Sciatic nerve (tissue), 2 donors: ENCODE results near the gene ERCC6L. TPM values are rescaled to one million over a fixed set of nuclear protein-coding genes. Genes with fewer than 3 reads are reported as not detected.
"Not testable (repeated sequence)": the region's sequence is repeated elsewhere in the genome, so short reads cannot be mapped to it uniquely, and the experiment has no call there.

Experiments
- ATAC-seq: fragments of 200-7000 bp; cut with Tn5 transposase; one replicate; pipeline ENCODE4 v1.9.1; 2020; ENCODE audit warnings: mild to moderate bottlenecking, moderate library complexity
- DNase-seq: peaks from one replicate; pipeline ENCODE4 v3.0.0-alpha.2; 2020; ENCODE audit warnings: low spot score
- intact Hi-C: fragments of 100-400 bp; cut with DNase I; formaldehyde crosslinking; loops from one replicate; pipeline ENCODE4 v1.14.2; 2022
- total RNA-seq: library from RNA; stranded (reverse); fragmentation: NEBNext Ultra II Directional; extraction: Animal tissue kit (Norgen Biotek cat#: 25700); gene quantifications from one replicate; pipeline ENCODE4 v1.2.1, GENCODE V29; 2021
- donor health status: DM: no; HTN: no; CAD: no.
- donor health status: DM: no; HTN: no; CAD: no.

Gene ERCC6L
- total RNA-seq, 1 donor from 2014 or later: 0.09 TPM

DNA sequence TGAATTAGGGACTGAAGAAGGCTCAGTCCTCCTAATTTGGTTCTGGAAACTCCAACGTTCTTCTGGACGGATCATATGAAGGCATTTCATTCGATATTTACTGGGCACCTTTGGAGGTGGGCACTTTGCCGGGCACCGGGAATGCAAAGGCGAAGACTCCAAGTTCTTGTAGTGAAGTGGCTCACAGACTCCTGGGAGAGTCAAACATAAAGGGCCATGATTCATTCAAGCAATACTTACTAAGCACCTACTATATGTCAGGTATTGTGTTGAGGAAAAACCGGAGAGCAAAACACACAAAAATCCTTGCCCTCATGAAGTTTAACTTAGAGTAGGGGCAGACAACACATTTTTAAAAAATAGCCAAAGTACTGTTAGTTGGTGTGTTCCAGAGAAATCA, 17.0 kb upstream of the ERCC6L start:
- intact Hi-C loops: no loop called here
- DNase-seq: no peak
- no peak for ATAC-seq

GRCh38 chrX:72255445-72255844, 16.6 kb upstream of the ERCC6L start:
- no peak for ATAC-seq

DNA sequence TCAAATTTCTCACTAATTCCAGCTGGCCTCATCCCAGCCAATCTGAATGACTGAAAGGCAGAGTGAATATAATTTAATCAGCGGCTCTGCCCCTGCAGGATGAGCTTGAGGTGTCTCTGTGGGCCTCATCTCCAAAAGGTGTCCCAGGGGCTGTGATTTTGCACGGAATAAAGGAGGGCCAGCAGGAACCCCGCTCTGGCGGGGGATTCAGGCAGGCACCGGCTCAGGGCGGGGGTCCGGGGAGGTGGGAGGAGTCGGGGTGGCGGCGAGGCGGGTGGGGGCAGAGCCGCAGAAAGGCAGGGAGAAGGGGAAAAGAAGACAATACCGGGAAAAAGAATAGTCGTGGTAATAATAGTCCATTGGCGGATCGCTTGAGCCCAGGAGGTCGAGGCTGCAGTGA, 16.0 kb upstream of the ERCC6L start:
- DNase-seq (no peak), ATAC-seq (no peak)
- intact Hi-C loops: no loop called here

More at GRCh38 chrX:72255445-72255844, 16.6 kb upstream of the ERCC6L start:
- no peak for DNase-seq
- intact Hi-C loops: no loop called here

GRCh38 chrX:72253686-72254085, 14.9 kb upstream of the ERCC6L start:
- no peak for DNase-seq
- intact Hi-C loops: no loop called here
- ATAC-seq: no peak

DNA sequence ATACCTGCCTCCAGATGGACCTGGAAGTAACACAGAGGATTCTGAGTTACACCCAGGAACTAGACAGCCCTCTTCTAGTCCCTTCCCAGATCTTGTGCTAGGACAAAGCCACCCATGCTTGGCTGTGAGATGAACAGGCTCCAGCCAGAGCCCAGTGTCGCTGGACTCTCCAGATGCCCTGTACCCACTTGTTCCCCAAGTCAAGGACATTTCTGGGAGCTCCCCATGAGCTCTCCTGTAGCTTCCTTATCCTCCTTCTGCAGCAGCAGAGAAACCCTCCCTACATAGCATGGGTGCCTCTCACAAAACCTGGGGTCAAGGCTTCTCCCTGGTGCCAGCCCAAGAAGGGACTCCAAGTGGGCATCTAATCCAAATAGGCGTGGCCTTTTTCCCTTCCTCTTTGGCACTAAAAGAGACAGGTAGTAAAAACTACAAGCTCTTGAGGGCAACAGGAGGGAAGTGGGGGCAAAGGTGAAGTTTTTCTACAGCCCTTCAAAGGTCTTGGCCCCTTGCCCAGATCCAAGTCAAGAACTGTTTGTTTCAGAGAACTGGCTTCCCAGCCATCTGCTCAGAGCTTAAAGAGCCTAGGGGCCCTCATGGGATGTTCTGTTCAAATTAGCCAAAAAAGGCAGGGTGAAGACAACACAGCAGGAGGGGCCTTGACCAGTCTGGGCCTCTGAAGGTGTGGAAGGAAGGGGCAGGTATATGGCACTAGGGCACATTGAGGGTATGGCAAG, 8.5 kb upstream of the ERCC6L start:
- peak; percentile 75 for ATAC-seq
- intact Hi-C loops: no loop called here
- DNase-seq: no peak

- peak; percentile 68 for DNase-seq
- intact Hi-C loops: no loop called here
- peak; percentile 62 for ATAC-seq
Observed at GRCh38 chrX:72245461-72246089, 6.7 kb upstream of the ERCC6L start.

- DNase-seq (no peak), ATAC-seq (no peak)
- intact Hi-C loops: no loop called here
Observed at GRCh38 chrX:72243472-72243871, 4.6 kb upstream of the ERCC6L start.

GRCh38 chrX:72240976-72241375, 2.1 kb upstream of the ERCC6L start:
- ATAC-seq: no peak
- intact Hi-C loops: no loop called here
- DNase-seq: no peak

DNA sequence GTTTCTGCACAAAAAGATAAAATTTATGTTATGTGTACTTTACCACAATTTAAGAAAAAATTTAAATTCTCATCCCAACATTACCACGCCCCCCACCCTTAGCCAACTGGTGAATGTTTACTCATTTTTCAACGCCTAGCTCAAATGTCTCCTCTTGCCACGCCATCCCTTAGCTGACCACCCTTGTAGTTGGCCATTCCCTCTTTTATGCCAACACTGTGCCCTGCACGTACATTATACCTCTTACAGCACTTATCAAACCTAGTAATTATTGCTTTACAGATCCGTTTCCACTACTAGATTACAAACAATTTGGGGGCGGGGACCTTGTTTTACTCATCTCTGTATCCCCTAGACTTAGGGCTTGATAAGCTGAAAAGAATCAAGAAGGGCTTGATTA, 644 bp downstream of the ERCC6L start:
- intact Hi-C loops: no loop called here

GRCh38 chrX:72236841-72237240, 2.0 kb downstream of the ERCC6L start:
- DNase-seq (no peak), ATAC-seq (no peak)
- intact Hi-C loops: no loop called here

More for the DNA sequence above, 644 bp downstream of the ERCC6L start:
- DNase-seq (no peak), ATAC-seq (no peak)

DNA sequence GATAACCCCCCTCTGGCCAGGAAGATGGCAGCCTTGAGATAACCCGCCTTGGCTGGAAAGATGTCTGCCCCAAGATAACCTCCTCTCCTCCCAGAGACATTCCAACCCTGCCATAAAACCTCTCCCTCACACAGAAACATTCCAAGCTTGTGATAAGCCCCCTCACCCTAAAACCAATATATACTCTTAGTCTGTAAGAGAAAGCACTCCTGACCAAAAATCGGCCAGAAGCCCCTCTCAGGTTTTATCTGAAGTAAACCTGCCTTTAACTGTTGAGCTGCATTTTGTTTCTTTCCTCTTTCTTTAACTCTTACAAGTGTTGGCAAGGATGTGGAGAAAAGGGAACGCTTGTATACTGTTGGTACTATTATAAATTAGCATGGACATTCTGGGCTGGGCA, 8.5 kb downstream of the ERCC6L start:
- ATAC-seq (no peak), DNase-seq (no peak)
- intact Hi-C loops: no loop called here

GRCh38 chrX:72220375-72220774, 18.5 kb downstream of the ERCC6L start:
- ATAC-seq, intact Hi-C loops, DNase-seq: not testable (repeated sequence)

DNA sequence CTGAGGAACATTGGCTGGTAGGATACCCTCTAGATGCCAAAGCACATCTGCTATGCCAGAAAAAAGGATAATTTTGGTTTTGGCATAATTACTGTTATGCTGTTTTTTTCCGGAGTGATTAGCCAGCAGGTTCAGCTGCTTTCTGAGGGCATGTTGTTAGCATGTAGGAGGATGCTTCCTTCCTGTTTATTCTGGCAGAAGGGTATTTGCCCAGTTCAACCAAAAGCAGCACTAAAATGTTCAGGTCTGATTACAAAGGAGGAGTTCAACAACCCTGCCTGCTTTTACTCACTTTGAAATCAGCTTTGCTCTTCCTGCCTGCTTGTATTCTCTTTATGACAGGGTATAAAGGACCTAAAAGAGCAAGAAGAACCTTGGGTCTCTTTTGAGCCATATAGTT, 21.9 kb downstream of the ERCC6L start:
- intact Hi-C loops: no loop called here
- ATAC-seq: no peak
- no peak for DNase-seq

DNA sequence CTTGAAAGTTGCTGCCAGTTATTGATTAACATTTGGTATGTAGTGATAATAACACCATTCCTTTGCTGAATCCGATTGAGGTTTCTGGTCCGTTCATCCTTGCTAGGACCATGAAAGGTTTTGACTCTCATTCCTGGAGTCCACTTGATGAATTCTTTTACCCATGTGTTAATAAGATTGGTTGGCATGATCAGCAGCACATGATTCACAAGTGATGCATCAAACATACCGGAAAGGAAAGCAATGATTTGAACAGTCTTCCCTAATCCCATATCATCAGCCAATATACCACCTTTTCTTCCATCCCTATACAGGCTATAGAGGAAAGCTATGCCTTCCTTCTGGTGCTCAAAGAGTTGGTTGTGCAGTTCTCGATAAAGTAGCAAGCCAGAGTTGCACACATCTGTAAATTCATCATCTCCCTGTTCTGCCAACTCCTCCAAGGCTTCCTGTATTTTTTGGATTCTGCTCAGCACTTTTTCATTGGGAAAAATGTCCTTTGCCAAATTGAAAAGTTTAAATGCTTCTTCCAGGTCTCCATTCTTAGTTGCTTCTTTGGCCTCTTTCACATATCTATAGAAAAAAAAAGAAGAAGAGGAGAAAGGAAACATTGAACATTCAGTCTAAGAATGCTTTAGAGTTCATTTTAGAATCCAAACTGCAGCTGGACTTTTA, 30.6 kb downstream of the ERCC6L start:
- DNase-seq (no peak), ATAC-seq (no peak)
- intact Hi-C loops: no loop called here

GRCh38 chrX:72207366-72207765, 31.5 kb downstream of the ERCC6L start:
- ATAC-seq (no peak), DNase-seq (no peak)
- intact Hi-C loops: no loop called here

DNA sequence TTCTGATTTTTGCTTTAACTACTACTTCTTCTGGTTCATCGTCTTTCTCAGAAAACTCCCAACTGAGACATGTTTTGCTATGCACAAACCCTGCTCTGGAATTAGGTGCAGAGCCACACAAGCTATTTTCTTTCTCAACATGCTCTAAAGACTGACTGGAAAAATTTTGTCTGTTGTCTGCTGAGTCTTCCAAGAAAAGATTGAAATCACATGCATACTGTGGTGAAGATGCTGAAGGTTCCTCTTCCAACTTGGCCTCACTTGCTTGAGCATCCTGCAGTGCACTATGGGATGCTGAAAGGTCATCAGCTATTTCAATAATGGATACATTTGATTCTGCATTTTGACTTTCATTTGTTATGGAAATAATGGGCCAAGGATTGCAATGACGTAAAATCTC, 33.1 kb downstream of the ERCC6L start:
- intact Hi-C loops: no loop called here
- DNase-seq (no peak), ATAC-seq (no peak)

- DNase-seq (no peak), ATAC-seq (no peak)
- intact Hi-C loops: no loop called here
Observed at GRCh38 chrX:72203421-72203820, 35.4 kb downstream of the ERCC6L start.

DNA sequence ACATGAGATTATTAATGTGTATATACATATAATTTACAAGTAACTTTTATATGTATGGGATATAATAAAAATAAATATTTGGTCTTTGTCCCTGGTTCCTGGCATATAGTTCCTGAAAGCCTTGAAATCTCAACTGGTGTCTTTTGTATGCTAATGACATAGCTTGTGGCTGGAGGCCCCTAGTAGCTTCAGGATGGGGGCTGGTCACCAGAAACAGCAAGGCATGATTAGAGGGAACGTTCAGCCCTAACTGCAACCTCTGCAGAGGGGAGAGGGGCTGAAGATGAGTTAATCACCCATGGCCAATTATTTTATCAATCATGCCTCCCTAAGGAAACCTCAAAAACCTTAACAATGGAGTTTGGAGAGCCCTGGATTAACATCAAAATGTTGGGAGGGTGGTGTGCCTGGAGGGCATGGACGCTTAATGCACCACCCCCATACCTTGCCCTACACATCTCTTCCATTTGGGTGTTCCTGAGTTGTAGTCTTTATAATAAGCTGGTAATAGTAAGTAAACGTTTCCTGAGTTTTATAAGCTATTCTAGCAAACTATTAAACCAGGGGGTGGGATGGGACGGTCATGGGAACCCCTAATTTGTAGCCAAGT, 35.9 kb downstream of the ERCC6L start:
- ATAC-seq: no peak
- DNase-seq: no peak
- intact Hi-C loops: no loop called here

DNA sequence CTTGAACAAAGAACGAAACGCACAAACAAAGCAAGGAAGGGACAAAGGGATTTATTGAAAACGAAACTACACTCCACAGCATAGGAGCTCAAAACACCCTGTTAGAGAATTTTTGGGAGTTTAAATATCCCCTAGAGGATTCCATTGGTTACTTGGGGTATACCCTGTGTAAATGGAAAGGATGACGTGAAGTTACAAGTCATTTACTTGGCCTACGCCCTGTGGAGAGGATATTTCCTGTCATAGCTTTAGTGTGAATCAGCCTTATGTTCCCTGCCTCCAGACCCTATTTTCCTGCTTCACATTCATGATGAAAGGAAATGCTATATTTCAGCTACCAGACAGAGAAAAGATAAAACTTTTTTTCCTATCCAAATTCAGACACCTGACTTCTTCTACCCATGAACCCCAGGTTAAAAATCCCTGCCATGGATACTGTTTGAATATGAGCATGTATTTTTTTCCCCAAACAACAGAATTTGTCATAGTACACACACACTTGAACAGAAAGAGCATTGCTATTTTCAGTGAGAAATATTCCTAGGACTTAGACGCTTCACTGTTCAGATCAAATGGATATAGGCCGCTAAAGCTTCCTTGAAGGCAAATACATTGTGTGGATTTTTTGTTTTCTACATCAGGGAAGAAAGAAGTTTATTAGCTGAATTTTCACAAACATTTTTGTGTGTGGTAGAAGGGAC, 36.8 kb downstream of the ERCC6L start:
- DNase-seq: no peak
- intact Hi-C loops: no loop called here
- no peak for ATAC-seq
